Activated naive CD4-positive, alpha-beta T cell treated with anti-CD3 and anti-CD28 coated beads, Interleukin-2, amount 10 ng/mL, durations not matched to agents 7 days and 5 days (primary cell): ENCODE data around the gene TBC1D9B.

Experiments
- CTCF ChIA-PET: fragments of 350-600 bp; sonication (Branson Sonifier 250); formaldehyde crosslinking; loops from one replicate; lab custom pipeline; 2021; ENCODE audit warnings: antibody characterized with exemption; lab: Charles Lee
- DNase-seq: peaks from one replicate; pipeline ENCODE4 v3.0.0-alpha.2; 2020
- H3K27ac Mint-ChIP-seq: one replicate; pipeline ENCODE4 v1.8.0; 2021; ENCODE audit warnings: mild to moderate bottlenecking, moderate library complexity, mixed read lengths
- H3K27me3 Mint-ChIP-seq: one replicate; pipeline ENCODE4 v1.8.0; 2021; ENCODE audit warnings: mild to moderate bottlenecking, mixed read lengths
- H3K36me3 Mint-ChIP-seq: one replicate; pipeline ENCODE4 v1.8.0; 2021; ENCODE audit warnings: mixed read lengths
- H3K4me1 Mint-ChIP-seq: one replicate; pipeline ENCODE4 v1.8.0; 2021; ENCODE audit warnings: mixed read lengths
- H3K4me3 Mint-ChIP-seq: one replicate; pipeline ENCODE4 v1.8.0; 2021; ENCODE audit warnings: mild to moderate bottlenecking, moderate library complexity, mixed read lengths
- H3K9me3 Mint-ChIP-seq: one replicate; pipeline ENCODE4 v1.8.0; 2021; ENCODE audit warnings: mixed read lengths

The TBC1D9B gene

GRCh38 chr5:179817890-179818745 is 89.6 kb downstream of the TBC1D9B start:
- peaks cover 14% of the 10 kb centered on the region for H3K36me3 Mint-ChIP-seq
- DNase-seq = no peak
- H3K4me1 Mint-ChIP-seq = peaks cover 47% of the 10 kb centered on the region
- CTCF ChIA-PET = interaction anchor here (0.5 kb wide), 1 partner anchor 59 kb away, joined by 3 read pairs; no protein-coding TSS in a partner anchor
- H3K4me3 Mint-ChIP-seq = peak overlapping the region; percentile 70
- H3K27ac Mint-ChIP-seq = peak overlapping the region; percentile 85
- H3K27me3 Mint-ChIP-seq = peaks cover 18% of the 10 kb centered on the region
- no peaks in the 10 kb centered on the region for H3K9me3 Mint-ChIP-seq

DNA sequence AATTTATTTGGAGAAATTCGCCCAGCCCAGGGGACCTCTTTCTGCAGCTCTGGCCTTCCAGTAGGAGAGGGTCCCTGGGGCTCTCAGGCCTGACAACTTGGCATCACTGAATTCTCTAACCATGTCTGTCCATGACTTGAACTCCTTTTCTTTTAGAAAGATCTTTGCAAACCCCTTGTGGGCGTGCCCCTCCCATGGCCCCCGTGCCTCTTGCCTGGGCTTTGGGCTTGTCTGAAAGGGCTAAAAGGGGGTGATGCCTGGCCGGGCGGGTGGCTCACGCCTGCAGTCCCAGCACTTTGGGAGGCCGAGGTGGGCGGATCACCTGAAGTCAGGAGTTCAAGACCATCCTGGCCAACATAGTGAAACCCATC is 90.2 kb downstream of the TBC1D9B start:
- H3K9me3 Mint-ChIP-seq = no peaks in the 10 kb centered on the region
- no peak overlapping the region for H3K4me3 Mint-ChIP-seq
- H3K4me1 Mint-ChIP-seq = peaks cover 41% of the 10 kb centered on the region
- DNase-seq = no peak
- CTCF ChIA-PET = no interaction called here
- no peak overlapping the region for H3K27ac Mint-ChIP-seq
- peaks cover 18% of the 10 kb centered on the region for H3K27me3 Mint-ChIP-seq
- H3K36me3 Mint-ChIP-seq = peaks cover 17% of the 10 kb centered on the region

DNA sequence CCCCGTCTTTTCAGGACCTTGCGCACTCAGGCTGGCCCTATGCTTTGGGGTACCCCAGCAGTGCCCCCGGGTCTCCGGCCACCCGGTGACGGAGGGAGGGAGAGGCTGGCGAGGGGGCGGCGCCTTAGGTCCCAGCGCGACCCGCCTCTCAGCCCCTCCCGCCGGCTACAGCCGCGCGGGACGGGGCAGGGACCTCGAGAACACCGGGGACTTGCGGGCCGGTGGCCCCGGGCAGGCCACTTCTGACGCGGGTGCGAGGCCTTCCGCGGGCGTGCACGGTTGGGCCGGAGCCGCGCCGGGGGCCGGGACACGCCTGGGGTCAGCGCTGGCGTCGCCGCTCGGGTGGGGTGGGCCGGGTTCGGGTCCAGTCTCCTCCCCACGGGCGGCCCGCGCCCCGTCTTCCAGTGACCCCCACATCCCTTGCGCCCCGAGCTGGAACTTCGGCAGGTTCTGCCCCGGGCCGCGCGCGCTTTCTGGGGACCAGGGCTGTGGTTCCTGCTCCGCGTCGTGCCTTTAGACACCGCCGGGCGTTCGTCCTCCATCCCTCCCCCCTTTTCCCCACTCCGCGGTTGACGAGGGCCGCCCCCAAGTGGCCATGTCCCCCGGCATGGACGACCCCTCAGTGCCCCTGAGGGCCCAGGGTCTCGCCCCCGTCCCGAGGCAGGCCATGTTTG is 90.8 kb downstream of the TBC1D9B start:
- peaks cover 18% of the 10 kb centered on the region for H3K27me3 Mint-ChIP-seq
- no peaks in the 10 kb centered on the region for H3K9me3 Mint-ChIP-seq
- H3K27ac Mint-ChIP-seq = no peak overlapping the region
- peaks cover 36% of the 10 kb centered on the region for H3K4me1 Mint-ChIP-seq
- H3K36me3 Mint-ChIP-seq = peaks cover 17% of the 10 kb centered on the region
- DNase-seq = peak; percentile 33
- CTCF ChIA-PET = no interaction called here
- H3K4me3 Mint-ChIP-seq = no peak overlapping the region

- Mint-ChIP-seq H3K4me3 (no peak overlapping the region), H3K27ac (no peak overlapping the region), H3K27me3 (peaks cover 18% of the 10 kb centered on the region), H3K9me3 (no peaks in the 10 kb centered on the region), H3K36me3 (peaks cover 16% of the 10 kb centered on the region), H3K4me1 (peaks cover 32% of the 10 kb centered on the region)
- peak; percentile 18 for DNase-seq
- CTCF ChIA-PET = no interaction called here
Measured at GRCh38 chr5:179816401-179816795, 91.3 kb downstream of the TBC1D9B start.

DNA sequence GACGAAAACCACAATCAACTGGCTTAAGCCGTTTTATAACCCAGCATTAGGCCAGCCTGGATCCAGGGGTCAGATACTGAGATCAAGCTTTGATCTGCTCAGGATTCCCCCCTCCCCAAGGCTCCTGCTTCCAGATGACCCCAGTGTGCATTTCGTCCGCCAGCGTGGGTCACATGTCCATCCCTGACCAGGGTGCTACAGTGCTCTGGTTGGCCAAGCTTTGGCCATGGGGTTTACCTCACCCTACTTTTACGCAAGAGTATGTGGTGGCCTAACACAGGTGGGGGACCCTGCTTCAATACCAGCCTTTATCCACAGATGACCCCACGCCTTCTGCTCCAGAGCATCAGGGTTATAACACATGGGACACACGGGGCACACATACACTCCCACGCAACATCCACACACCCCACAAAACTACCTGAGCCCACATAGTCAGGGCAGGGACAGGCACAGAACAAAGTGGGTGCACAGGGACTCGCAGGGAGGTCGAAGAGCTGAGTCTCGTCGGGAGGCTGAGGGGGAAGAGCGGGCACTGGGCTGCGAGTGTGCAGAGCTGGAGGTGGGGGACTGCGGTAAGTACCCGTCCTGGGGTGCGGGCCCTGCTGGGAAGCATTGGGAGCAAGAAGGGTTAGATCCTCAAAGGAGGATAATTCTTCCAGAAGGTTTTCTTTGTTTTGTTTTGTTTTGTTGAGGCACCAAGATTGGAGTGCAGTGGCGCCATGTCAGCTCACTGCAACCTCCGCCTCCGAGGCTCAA is 92.0 kb downstream of the TBC1D9B start:
- H3K27ac Mint-ChIP-seq = no peak overlapping the region
- peaks cover 32% of the 10 kb centered on the region for H3K4me1 Mint-ChIP-seq
- CTCF ChIA-PET = no interaction called here

GRCh38 chr5:179814090-179814489 is 93.6 kb downstream of the TBC1D9B start:
- H3K9me3 Mint-ChIP-seq = no peaks in the 10 kb centered on the region
- CTCF ChIA-PET = no interaction called here
- peaks cover 19% of the 10 kb centered on the region for H3K36me3 Mint-ChIP-seq
- peaks cover 20% of the 10 kb centered on the region for H3K4me1 Mint-ChIP-seq
- H3K4me3 Mint-ChIP-seq = no peak overlapping the region
- peaks cover 18% of the 10 kb centered on the region for H3K27me3 Mint-ChIP-seq
- DNase-seq = no peak
- no peak overlapping the region for H3K27ac Mint-ChIP-seq

More for the DNA sequence above, 92.0 kb downstream of the TBC1D9B start:
- H3K4me3 Mint-ChIP-seq = no peak overlapping the region
- no peak for DNase-seq
- peaks cover 16% of the 10 kb centered on the region for H3K36me3 Mint-ChIP-seq
- peaks cover 18% of the 10 kb centered on the region for H3K27me3 Mint-ChIP-seq
- H3K9me3 Mint-ChIP-seq = no peaks in the 10 kb centered on the region

DNA sequence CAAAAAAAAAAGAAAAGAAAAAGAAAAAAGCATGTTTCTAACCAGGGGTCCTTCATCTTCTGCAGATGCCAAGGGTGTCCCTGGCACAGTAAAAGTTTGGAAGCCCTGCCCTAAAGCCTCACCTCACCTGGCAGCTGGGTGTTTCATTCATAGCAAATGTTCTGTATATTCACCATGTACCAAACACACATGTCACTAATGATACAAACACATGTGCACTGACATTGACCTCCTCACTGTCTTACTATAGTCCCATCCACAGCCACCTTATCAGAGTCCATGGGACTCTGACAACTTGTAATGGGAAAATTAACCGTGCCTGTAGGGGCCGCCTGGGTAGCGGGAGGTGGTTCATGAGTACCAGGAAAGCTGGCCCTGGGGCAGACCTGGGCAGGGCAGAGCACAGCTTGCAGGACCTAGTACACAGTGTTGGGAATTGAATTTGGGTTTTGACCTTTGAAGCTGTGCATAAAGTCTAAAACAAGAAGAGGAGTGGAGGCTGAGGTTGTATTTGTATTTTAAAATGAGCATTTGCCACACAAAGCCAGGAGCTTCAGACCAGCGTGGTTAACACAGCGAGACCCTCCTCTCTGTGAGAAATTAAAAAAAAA is 94.6 kb downstream of the TBC1D9B start:
- no peak overlapping the region for H3K27ac Mint-ChIP-seq
- peaks cover 10% of the 10 kb centered on the region for H3K27me3 Mint-ChIP-seq
- no peak for DNase-seq
- peaks cover 14% of the 10 kb centered on the region for H3K4me1 Mint-ChIP-seq
- CTCF ChIA-PET = no interaction called here
- H3K9me3 Mint-ChIP-seq = no peaks in the 10 kb centered on the region
- no peak overlapping the region for H3K4me3 Mint-ChIP-seq
- peaks cover 18% of the 10 kb centered on the region for H3K36me3 Mint-ChIP-seq

- H3K27me3 Mint-ChIP-seq = peaks cover 5% of the 10 kb centered on the region
- no peak for DNase-seq
- H3K4me1 Mint-ChIP-seq = peaks cover 9% of the 10 kb centered on the region
- H3K36me3 Mint-ChIP-seq = peaks cover 18% of the 10 kb centered on the region
- no peaks in the 10 kb centered on the region for H3K9me3 Mint-ChIP-seq
- no peak overlapping the region for H3K4me3 Mint-ChIP-seq
- H3K27ac Mint-ChIP-seq = no peak overlapping the region
- CTCF ChIA-PET = no interaction called here
Measured at GRCh38 chr5:179812135-179812825, 95.4 kb downstream of the TBC1D9B start.
